ENCODE data around the gene PLA2G4E.
A peak's percentile ranks its signal among the peaks of the same experiment; 100 is the strongest.

PLA2G4E gene, protein sequence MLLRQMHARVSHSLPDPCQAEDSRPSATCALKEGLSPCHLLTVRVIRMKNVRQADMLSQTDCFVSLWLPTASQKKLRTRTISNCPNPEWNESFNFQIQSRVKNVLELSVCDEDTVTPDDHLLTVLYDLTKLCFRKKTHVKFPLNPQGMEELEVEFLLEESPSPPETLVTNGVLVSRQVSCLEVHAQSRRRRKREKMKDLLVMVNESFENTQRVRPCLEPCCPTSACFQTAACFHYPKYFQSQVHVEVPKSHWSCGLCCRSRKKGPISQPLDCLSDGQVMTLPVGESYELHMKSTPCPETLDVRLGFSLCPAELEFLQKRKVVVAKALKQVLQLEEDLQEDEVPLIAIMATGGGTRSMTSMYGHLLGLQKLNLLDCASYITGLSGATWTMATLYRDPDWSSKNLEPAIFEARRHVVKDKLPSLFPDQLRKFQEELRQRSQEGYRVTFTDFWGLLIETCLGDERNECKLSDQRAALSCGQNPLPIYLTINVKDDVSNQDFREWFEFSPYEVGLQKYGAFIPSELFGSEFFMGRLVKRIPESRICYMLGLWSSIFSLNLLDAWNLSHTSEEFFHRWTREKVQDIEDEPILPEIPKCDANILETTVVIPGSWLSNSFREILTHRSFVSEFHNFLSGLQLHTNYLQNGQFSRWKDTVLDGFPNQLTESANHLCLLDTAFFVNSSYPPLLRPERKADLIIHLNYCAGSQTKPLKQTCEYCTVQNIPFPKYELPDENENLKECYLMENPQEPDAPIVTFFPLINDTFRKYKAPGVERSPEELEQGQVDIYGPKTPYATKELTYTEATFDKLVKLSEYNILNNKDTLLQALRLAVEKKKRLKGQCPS

DNA sequence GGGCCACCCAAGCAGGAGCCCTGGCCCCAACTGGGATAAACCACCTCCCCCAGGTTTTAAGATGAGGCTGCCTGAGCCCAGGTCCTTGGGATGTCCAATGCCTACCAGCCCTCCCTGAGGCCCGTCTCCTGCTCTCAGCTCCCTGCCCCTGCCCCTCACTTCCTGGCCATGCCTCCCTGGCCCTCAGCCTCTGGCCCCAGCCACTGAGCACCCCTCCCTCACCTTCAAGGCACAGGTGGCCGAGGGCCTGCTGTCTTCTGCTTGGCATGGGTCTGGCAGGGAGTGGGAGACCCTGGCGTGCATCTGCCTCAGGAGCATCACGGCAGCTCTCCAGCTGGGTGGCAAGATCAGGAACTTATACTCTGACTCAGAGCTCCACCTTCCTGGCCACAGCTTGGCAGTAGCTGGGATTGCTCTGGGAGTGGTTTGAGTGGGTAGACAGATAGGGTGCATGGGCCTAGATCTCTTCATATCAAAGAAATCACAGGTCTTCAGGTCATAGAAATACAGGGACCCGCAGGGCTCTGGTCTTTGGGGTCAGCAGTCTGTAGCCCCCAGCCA is at the start of gene PLA2G4E:
TSS of gene PLA2G4E (minus strand) at position 330 of the 561 bp plus-strand sequence. CDS start at position 318, 12 bp downstream.
- no peak for DNase-seq (ENCODE audit: low read depth in 2 of 2, low spot score in 1 of 2)

DNA sequence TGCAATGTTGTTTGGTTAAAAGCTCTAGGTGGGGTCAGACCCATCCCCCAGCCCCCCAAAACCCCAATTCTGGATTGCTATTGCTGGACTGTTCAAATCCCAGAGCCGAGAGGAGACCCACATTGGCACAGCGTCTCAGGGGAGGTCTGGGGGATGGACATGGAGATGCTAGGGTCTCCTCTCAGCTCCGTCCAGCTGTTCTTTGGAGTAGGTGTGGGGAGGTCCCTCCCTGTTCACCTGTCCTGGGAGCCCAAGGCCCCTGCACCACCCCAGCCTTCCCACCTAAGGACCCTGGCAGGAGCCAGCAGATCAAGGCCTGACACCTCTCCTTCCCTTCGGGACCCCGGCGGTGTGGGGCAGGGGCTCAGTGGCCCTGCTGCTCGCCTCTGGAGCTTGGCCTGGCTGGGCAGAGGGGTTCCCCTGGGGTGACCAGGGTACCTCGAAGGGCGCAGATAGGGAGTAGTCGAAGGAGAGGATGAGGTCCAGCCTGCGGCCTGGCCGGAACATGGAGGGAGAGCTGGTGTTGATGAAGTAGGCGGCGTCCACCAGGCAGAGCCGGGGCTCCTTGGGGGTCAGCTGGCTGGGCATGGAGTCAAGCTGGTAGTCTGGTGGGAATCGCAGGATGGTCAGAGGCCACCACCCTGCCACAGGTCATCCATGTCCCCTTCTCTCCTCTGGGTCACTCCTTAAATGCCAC is 49.6 kb upstream of the PLA2G4E start:
- no peak for DNase-seq (ENCODE audit: low read depth in 2 of 2, low spot score in 1 of 2)

DNA sequence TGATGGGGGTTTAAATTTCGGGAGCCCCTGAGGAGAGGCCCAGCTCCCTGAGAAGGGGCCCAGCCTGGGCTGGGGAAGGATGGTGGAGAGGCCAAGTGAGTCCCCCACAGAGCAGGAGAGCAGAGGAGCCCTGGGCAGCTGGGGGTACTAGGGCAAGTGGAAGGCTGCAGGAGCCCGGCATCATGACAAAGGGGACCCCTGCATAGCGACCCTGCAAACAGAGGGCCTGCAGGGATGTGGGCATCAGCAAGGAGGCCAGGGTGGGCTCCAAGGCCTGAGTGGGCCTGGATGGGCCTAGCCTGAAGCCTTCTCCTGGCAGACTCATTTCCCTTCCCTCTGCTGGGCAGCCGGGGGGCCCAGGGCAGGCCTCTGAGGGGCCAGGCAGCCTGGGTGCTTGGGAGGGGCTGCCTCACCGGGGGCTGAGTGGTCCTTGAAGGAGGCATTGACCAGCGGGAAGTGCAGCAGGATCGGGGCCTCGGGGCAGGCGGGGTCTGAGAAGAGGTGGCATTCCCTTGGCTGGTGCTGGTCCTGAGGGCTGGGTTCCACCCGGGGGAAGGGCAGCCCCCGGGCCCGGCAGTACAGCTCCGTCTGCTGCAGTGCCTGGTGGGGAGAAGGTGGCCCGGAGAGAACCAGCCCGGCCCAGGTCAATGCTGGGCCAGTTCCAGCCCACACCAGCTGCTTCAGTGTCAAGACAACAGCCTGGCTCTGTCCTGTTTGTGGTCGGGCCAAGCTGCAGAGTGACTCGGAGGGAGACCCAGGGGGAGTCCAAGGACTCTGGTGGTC is 48.8 kb upstream of the PLA2G4E start:
- DNase-seq (ENCODE audit: low read depth in 2 of 2, low spot score in 1 of 2): no peak

DNA sequence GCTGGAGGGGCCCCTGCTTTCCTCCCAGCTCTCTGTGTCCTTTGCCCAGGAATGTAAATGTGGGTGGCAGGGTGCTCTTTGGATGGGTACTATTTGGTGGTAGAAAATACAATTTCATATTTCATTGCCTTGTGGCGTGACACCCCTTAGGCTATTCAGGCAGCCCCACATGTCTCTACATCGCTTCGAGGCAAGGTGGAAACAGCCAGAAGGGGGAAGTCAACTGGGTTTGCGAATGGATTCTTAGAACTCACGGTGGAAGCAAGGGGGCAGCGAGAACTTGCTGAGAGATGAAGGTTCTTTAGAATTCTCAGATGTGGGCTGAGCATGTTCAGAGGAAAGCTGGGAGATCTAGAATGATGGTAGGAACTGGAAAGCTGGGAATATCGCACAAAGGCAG is 48.2 kb upstream of the PLA2G4E start:
- no peak for DNase-seq (ENCODE audit: low read depth in 2 of 2, low spot score in 1 of 2)

DNA sequence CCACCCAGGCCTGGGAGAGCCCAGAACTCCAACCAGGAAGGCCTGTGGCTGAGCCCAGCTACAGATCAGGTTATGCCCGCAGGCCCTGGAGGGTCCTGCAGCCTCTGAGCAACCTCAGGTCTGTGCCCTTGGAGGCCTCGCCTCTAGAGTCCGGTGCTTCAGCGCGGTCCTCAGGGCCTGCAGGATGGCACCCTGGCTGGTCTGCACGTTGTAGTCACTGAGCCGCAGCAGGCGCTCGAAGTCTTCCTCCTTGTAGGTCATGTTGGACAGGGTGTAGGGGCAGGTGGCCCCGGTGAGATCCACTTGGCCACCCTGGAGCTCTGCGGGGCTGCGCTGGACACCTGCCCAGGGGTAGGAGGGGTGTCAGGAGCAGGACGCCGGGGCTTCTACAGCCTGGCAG is 47.8 kb upstream of the PLA2G4E start:
- no peak for DNase-seq (ENCODE audit: low read depth in 2 of 2, low spot score in 1 of 2)

DNA sequence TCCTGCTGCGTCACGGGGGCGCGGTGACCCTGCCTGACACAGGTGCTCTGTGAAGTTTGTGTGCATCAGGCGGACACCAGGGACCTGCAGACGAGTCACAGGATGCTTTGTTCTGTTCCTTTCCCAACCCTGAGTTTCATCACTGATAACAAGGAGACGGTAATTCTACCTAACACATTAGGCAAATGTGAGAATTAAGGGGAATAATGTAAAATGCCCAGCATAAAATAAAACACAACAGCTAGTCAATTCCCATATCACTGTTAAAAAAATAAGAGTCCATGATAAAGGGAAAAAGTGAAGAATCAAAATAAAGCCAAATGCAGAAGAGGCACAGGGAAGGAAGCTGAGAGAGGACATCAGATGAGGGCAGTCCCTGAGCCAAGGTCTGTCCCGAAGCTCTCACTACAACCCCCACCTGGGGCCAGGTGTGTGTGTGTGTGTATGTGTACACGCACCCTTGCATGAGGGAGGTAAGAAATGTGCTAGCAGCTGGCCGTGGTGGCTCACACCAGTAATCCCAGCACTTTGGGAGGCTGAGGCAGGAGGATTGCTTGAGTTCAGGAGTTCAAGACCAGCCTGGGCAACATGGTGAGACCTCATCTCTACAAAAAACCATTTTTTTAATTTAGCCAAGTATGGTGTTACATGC is 46.0 kb upstream of the PLA2G4E start:
- DNase-seq (ENCODE audit: low read depth in 2 of 2, low spot score in 1 of 2): no peak

DNA sequence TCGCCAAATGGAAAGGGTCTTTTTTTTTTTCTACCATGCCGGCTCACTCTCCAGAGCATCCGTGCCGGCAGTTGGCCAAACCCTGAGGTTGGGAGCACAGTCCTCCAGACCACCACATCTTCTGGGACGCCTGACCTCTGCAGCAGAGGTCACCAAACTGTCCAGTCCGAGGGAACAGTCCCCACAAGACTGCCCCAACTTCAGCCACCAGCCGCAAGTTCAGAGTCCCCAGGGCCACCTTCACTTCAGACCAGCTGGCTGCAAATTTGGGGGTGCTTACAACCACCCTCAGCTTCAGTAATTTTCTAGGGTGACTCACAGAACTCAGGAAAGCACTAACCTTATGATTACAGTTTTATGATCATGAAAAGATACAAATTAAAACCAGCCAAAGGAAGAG is 44.6 kb upstream of the PLA2G4E start:
- DNase-seq (ENCODE audit: low read depth in 2 of 2, low spot score in 1 of 2): no peak

DNA sequence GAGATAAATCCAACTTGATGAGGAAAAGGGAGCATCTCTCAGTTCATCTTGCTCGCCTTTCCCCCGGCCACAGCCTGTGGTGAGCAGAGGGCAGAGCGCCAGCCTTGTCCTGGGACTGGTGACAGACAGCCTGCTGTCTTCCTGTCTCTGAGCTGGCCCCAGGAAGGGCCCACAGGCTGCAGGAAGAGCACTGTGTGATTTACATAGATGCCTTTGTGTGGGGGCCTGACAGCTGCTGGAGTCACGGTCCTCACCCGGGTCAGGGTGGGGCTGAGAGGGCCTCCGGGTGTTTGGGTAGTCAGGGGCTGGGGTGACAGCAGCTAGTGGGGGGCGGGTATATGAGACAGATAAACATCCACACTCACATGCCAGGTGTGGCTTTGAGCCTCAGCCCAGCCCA is 44.2 kb upstream of the PLA2G4E start:
- no peak for DNase-seq (ENCODE audit: low read depth in 2 of 2, low spot score in 1 of 2)

DNA sequence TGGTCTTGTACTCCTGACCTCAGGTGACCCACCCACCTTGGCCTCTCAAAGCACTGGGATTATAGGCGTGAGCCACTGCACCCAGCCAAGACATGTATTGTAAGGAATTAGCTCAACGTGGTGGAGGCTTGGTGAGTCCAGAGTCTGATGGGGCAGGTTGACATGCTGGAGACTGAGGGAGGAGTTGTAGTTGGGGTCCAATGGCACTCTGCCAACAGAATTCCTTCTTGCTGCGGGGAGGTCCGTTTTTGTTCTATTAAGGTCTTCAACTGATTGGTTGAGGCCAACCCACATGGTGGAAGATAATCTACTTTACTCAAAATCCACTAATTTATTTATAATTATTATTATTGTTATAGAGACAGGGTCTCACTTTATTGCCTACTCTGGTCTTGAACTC is 43.4 kb upstream of the PLA2G4E start:
- no peak for DNase-seq (ENCODE audit: low read depth in 2 of 2, low spot score in 1 of 2)

DNA sequence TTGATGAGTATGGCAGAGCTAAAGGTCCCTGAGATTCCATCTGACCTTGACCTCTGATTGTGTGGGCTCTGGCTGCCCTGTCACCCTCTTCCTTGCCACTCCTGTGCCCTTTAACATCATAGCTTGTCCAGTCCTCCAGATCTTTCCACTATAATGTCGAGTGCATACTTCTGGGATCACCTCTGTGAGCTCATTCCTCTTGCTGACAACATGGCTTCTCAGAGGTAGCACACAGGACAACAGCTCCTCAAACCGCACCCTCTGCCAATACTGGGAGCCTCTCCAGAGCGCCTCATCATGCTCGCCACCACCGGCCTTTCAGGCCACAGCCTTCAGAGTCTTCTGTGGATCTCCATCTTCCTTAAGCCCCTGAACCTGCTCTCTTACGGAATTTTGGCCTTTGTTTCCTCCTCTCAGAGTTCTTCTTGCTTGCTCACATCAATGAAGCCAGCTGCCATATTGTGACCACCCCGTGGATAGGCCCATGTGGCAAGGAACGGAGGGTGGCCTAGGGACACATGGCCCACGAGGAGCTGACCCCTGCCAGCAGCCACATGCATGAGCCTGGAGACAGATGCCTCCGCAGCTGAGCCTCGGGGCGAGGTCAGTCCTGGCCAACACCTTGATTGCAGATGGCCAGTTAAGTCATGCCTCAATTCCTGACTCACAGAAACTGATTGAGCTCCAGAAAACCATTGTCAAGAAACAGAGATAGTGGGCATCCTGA is 42.4 kb upstream of the PLA2G4E start:
- DNase-seq (ENCODE audit: low read depth in 2 of 2, low spot score in 1 of 2): no peak

DNA sequence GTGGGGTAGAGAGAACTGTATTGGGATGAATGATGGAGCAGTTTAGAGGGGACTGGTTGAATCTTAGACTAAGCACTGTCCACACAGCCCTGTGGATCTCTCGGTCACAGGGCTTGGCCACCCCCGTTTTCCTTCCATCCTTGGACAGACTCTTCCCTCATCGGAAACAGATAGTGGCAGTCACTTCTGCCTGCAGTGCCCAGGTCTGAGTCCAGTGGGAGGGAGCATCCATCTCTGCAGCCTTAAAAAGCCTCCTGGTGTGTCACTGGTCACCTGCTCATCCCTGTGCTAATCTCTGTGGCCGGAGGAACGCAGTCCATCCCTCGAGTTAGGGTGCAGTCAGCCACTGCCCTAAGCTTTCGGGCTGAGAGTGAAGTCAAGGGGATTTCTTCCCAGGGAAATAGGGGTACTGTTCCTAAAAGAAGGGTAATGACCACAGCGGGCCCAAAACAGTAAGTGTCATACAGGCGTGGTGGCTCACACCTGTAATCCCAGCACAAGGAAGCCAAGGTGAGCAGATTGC is 41.5 kb upstream of the PLA2G4E start:
- no peak for DNase-seq (ENCODE audit: low read depth in 2 of 2, low spot score in 1 of 2)

DNA sequence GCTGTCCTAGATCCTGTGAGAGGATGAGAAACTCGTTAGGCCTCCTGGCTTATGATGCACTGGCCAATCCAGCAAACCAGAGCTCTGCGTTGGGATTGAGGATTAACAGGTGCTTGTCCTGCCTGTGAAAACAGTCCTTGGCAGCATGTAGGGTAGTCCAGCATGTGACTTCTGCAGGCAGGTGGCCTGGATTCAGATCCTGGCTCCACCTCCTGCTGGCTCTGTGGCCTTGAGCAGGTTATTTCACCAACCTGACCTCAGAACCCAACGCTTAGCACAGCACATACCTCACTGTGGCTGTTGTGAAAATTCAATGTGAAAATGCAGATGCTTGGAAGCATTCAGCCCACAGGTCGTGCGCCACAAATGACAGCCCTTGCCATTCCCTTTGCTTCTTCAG is 40.0 kb upstream of the PLA2G4E start:
- DNase-seq (ENCODE audit: low read depth in 2 of 2, low spot score in 1 of 2): no peak

DNA sequence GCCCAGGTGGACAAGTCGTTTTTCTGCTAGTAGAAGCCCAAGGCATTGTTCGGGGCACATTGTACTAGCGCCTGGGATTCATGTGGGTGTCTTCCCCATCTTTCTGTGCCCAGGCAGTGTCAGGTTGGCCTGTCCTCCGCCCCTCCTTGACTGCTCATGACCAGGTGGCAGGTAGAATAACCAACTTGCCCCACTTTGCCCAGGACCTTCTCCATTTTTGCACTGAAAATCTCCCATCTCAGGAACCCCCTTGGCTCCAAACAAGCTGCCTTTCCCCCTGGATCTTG is 39.6 kb upstream of the PLA2G4E start:
- DNase-seq (ENCODE audit: low read depth in 2 of 2, low spot score in 1 of 2): no peak

DNA sequence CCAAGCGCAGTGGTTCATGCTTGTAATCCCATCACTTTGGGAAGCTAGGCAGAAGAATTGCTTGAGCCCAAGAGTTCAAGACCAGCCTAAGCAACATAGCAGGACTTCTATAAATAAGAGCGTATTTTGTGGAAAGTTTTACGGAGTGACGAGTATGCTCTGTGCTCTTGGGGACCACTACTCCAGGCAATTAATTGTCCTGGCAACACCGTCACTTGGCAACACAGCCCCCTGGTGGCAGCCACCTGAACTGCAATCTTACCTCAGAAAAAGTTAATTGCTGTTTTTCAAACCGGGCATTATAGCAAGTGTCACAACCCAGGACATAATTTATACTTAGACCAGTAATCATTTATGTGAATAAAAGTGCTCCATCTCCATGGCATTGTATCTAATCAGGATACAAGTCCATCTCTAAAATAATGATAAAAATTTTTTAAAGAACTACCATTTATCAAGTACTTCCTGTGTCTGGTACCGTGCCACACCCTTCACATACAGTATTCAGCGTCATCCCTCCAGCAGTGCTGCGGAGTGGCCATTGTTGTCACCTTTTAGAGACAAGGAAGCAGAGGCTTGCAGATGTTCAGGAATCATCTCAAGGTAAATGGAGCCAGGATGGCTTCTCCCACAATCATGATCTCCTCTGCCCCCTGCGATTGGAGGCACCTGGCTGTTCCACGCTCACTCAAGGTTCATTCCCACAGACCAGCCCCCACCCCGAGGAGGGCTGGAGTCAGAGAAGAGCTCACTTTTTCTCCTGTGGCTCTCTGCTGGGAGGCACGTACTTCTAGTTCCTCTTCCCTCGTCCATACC is 39.0 kb upstream of the PLA2G4E start:
- peak; percentile 29 to 64 for DNase-seq (ENCODE audit: low read depth in 2 of 2, low spot score in 1 of 2)

DNA sequence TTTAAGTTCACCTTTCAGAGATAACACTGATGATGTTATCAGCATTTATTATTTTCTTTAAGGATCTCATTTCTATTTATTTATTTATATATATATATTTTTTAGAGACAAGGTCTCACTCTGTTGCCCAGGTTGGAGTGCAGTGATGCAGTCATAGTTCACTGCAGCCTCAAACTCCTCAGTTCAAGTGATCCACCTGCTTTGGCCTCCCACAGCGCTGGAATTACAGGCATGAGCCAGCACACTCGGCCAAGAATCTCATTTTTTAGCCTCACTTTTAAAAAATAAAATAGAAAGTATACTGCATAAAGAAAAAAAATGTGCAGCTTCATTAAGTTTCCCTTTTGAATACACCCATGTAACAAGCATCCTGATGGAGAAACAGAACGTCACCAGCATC is 37.9 kb upstream of the PLA2G4E start:
- no peak for DNase-seq (ENCODE audit: low read depth in 2 of 2, low spot score in 1 of 2)

DNA sequence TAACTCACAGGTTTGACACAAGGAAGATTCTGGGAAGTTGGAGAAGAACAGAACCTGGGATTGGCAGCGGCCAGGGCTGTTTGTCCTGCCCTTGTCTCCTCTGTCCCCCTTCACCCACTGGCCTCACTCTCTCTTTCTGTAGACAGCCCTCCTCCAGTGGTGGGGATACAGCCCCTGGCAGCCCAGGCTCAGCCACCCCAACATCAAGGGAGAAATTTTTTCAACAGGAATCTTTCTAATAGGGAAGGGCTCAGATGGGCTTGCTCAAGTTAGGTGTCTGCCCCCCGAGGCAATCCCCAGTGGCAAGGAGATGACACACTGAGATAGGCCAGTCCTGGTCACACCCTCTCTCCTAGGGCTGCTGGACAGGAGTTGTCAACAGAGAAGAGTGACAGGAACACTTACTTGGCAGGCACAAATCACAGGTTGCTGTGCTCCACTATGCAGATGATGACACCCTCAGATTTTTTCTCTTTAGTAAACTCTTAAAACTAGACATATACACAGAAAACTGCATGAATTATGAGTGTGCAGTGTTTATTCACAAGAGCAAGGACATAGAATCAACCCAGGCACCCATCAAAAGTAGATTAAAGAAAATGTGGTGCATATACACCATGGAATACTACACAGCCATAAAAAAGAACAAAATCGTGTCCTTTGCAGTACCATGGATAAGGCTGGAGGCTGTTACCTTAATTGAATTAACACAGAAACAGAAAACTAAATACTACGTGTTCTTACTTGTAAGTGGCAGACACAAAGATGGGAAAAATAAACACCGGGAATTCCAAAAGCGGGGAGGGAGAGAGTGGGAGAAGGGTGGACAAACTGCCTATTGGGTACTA is 37.2 kb upstream of the PLA2G4E start:
- DNase-seq (ENCODE audit: low read depth in 2 of 2, low spot score in 1 of 2): no peak

DNA sequence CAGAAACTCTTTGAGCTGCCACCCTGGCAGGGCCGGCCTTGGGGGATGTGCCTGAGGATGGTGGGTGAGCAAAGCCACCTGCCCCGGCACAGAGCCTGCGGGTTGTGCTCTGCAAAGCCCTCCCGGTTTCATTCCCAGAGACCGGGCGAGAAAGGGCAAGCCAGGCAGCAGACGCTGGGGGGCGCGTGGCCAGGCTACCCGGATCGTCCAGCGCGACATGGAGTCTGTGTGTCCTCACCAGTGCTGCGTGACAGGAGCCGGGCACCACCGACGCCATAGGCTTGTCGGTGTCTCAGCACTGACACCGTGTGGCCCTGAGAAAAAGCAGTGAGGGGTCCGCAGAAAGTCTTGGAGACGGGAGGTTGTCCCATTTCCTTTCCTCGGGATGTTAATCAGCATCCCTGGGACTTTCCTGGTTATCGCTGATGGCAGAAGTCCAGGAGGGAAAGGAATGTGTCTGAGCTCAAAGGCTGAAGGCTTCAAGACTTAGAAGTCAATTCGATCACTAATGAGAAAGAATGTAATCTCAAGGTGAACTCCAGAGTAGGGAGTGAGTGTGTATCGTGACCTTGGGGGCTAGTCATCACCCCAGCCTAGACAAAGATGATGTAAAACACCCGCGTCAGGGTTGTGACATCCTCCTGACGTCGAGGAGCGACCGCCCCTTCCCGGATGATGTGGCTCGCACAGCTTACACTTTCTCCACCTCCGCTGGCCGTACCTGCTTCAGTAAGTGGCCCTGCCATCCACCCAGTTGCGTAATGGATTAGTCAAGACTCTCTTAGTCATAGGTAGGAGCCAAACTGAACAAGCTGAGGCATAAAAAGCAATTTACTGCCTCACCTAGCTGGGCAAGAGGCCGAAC is 36.3 kb upstream of the PLA2G4E start:
- peak; percentile 5 to 27 for DNase-seq (ENCODE audit: low read depth in 2 of 2, low spot score in 1 of 2)

Measured in stimulated activated CD8-positive, alpha-beta memory T cell treated with anti-CD3 and anti-CD28 coated beads, Interleukin-4, amount 100 ng/mL, for 4 hours (primary cell).